Measurements from ENCODE around the gene STX1B. TPM values are rescaled to one million over a fixed set of nuclear protein-coding genes. Genes with fewer than 3 reads are reported as not detected.

STX1B gene
- total and polyA plus RNA-seq, 12 donors = 0.17 to 5.3 (median 1.6) TPM; not detected in 2

DNA sequence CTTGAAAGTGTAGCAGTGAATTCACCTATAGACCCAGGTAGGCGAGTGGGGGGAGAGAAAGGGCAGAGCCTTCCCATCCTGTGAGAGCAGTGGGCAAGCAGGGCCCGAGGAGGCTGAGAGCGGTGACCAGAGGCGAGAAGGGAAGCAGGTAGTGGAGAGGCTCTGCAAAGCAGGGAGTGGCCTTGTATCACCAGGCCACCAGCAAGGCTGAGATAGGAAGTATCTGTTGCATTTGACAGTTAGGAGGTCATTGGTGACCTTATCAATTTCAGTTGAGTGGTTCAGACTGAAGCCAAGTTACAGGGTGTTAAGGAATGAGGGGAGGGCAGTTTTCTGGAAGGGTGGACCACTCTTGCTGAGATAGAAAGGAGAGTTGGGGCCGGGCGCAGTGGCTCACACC is 36.1 kb downstream of the STX1B start:
- Histone ChIP-seq H3K36me3 (replicated peaks in 1 of 2) (peaks cover 0 to 96% of the 10 kb centered on the region in 2 donors), H3K27me3 (no peaks in the 10 kb centered on the region), H3K9me3 (replicated peaks in 1 of 3) (no peaks in the 10 kb centered on the region), H3K27ac (no peak overlapping the region), H3K4me1 (replicated peaks in 1 of 2) (no peaks in the 10 kb centered on the region), H3K4me3 (no peak overlapping the region)
- WGBS, 4 donors = 92 to 95% (median 93%) methylated on average over 6 of the region's 6 CpGs
- TF ChIP-seq, protein P1, sequence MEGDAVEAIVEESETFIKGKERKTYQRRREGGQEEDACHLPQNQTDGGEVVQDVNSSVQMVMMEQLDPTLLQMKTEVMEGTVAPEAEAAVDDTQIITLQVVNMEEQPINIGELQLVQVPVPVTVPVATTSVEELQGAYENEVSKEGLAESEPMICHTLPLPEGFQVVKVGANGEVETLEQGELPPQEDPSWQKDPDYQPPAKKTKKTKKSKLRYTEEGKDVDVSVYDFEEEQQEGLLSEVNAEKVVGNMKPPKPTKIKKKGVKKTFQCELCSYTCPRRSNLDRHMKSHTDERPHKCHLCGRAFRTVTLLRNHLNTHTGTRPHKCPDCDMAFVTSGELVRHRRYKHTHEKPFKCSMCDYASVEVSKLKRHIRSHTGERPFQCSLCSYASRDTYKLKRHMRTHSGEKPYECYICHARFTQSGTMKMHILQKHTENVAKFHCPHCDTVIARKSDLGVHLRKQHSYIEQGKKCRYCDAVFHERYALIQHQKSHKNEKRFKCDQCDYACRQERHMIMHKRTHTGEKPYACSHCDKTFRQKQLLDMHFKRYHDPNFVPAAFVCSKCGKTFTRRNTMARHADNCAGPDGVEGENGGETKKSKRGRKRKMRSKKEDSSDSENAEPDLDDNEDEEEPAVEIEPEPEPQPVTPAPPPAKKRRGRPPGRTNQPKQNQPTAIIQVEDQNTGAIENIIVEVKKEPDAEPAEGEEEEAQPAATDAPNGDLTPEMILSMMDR (IDR thresholded peaks at IDR 0.05) = no peak
- no peak for TF ChIP-seq POLR2A (IDR thresholded peaks at IDR 0.05)
- intact Hi-C loops (cut with DNase I) = no loop called here
- DNase-seq = no peak

- Histone ChIP-seq H3K27me3 (no peaks in the 10 kb centered on the region), H3K4me1 (replicated peaks in 1 of 2) (no peaks in the 10 kb centered on the region), H3K9me3 (replicated peaks in 1 of 3) (no peaks in the 10 kb centered on the region), H3K36me3 (replicated peaks in 1 of 2) (peaks cover 0 to 97% of the 10 kb centered on the region in 2 donors), H3K4me3 (no peak overlapping the region), H3K27ac (no peak overlapping the region)
- WGBS, 4 donors = 83 to 89% (median 89%) methylated on average over 7 of the region's 7 CpGs
- intact Hi-C loops (cut with DNase I) = no loop called here
- no peak for DNase-seq
- TF ChIP-seq, protein P1 (IDR thresholded peaks at IDR 0.05) = no peak
- no peak for TF ChIP-seq POLR2A (IDR thresholded peaks at IDR 0.05)
Measured at GRCh38 chr16:30972872-30973271, 37.6 kb downstream of the STX1B start.

DNA sequence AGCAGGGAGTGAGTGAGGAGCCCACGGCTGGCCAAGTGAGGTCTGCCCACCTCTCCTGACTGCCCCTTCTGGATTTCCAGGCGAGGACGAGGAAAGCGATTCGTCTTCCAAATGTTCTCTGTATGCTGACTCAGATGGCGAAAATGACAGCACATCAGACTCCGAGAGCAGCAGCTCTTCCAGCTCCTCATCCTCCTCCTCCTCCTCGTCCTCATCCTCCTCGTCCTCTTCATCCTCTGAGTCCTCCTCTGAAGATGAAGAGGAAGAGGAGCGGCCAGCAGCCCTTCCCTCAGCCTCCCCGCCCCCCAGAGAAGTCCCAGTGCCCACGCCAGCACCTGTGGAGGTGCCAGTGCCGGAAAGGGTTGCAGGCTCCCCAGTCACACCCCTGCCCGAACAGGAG is 39.1 kb downstream of the STX1B start:
- 92 to 93% (median 93%) methylated on average over 13 to 14 of the region's 14 CpGs for WGBS, 4 donors
- Histone ChIP-seq H3K9me3 (replicated peaks in 1 of 3) (no peaks in the 10 kb centered on the region), H3K4me3 (no peak overlapping the region), H3K36me3 (replicated peaks in 1 of 2) (peaks cover 0 to 97% of the 10 kb centered on the region in 2 donors), H3K27me3 (no peaks in the 10 kb centered on the region), H3K27ac (no peak overlapping the region), H3K4me1 (replicated peaks in 1 of 2) (no peaks in the 10 kb centered on the region)
- intact Hi-C loops (cut with DNase I) = no loop called here
- TF ChIP-seq POLR2A (IDR thresholded peaks at IDR 0.05) = no peak
- TF ChIP-seq, protein P1 (IDR thresholded peaks at IDR 0.05) = no peak
- DNase-seq = no peak

GRCh38 chr16:30969246-30969842 is 41.1 kb downstream of the STX1B start:
- Histone ChIP-seq H3K27me3 (no peaks in the 10 kb centered on the region), H3K4me3 (no peak overlapping the region), H3K27ac (no peak overlapping the region), H3K4me1 (replicated peaks in 1 of 2) (no peaks in the 10 kb centered on the region), H3K36me3 (replicated peaks in 1 of 2) (peaks cover 0 to 98% of the 10 kb centered on the region in 2 donors), H3K9me3 (replicated peaks in 1 of 3) (no peaks in the 10 kb centered on the region)
- no peak for DNase-seq
- intact Hi-C loops (cut with DNase I) = no loop called here
- WGBS, 4 donors = 92 to 96% (median 94%) methylated on average over 19 of the region's 19 CpGs
- TF ChIP-seq, protein P1 (IDR thresholded peaks at IDR 0.05) = no peak
- TF ChIP-seq POLR2A (IDR thresholded peaks at IDR 0.05) = no peak
